DND-41 (cell line): ENCODE data around the gene DALRD3.

Experiments
- CTCF ChIP-seq: IDR thresholded peaks from 2 replicates; pipeline ENCODE4 v1.5.1; 2012; ENCODE audit warnings: borderline replicate concordance, low read length, moderate library complexity, mild to moderate bottlenecking; ENCODE audit not compliant: poor library complexity, severe bottlenecking; ENCODE audit errors: extremely low read depth
- EZH2 ChIP-seq: IDR thresholded peaks from 3 replicates; pipeline ENCODE4 v1.6.1; 2012; ENCODE audit warnings: borderline replicate concordance, low read depth, mild to moderate bottlenecking, moderate library complexity, low read length, inconsistent platforms; ENCODE audit not compliant: severe bottlenecking

DNA sequence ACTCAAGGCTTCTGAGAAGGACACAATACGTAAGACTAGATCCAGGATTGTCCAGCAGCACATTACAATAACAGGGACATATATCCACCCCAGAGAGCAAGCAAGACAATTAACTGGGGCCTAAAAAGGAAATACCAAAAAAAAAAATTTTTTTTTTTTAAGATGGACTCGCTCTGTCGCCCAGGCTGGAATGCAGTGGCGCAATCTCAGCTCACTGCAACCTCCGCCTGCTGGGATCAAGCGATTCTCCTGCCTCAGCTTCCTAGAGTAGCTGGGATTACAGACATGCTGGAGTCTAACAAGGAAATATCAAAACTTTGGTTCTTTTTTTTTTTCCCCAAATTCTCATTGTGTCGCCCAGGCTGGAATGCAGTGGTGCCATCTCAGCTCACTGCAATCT, 39.6 kb upstream of the DALRD3 start:
- TF ChIP-seq CTCF (no peak), EZH2 (no peak)
